HEK293 (cell line): Measurements from ENCODE around the gene INAVA.

Source experiments
- CTCF ChIA-PET: fragments of 350-600 bp; formaldehyde crosslinking; extraction: SDS; loops from one replicate; lab custom pipeline; 2021; ENCODE audit warnings: antibody characterized with exemption; lab: Yijun Ruan, JAX
- POLR2A ChIA-PET: fragments of 300-600 bp; formaldehyde crosslinking; extraction: SDS; loops from one replicate; lab custom pipeline; 2020; ENCODE audit warnings: antibody characterized with exemption, inconsistent platforms; lab: Yijun Ruan, JAX
- H3K27ac ChIP-seq: fragments of 200-500 bp; sonication (Bioruptor generic); 2 replicates; pipeline ENCODE4 v1.5.1; 2014; ENCODE audit warnings: low read depth, low read length, control low read depth, inconsistent platforms; ENCODE audit errors: extremely low read depth
- H3K36me3 ChIP-seq, 2 experiments: fragments of 200-500 bp in 1 of 2; sonication (Bioruptor generic) in 1 of 2; 1 replicate in 1 of 2; 2 replicates in 1 of 2; pipeline ENCODE4 v1.5.1; 2014 to 2017; ENCODE audit warnings: inconsistent platforms in 2 of 2, low read length in 2 of 2; ENCODE audit not compliant: control insufficient read depth in 2 of 2, insufficient read depth in 1 of 2
- H3K4me1 ChIP-seq: fragments of 200-500 bp; sonication (Bioruptor generic); 2 replicates; pipeline ENCODE4 v1.5.1; 2014; ENCODE audit warnings: mild to moderate bottlenecking, low read length, inconsistent platforms; ENCODE audit not compliant: control insufficient read depth, insufficient read depth
- H3K4me3 ChIP-seq: 2 replicates; pipeline ENCODE4 v1.5.1; 2011; ENCODE audit warnings: low read depth, mild to moderate bottlenecking, control low read depth, low read length, moderate library complexity
- H3K9me3 ChIP-seq: fragments of 200-500 bp; sonication (Bioruptor generic); 2 replicates; pipeline ENCODE4 v1.5.1; 2014; ENCODE audit warnings: low read depth, low read length, inconsistent platforms; ENCODE audit not compliant: control insufficient read depth, insufficient read depth
- HOXA7 ChIP-seq: sonication (generic); formaldehyde crosslinking; IDR thresholded peaks from 2 replicates; pipeline ENCODE4 v1.8.1; 2022; ENCODE audit warnings: missing genetic modification reagents, borderline replicate concordance
- MZF1 ChIP-seq: fragments of 450-650 bp; formaldehyde crosslinking; IDR thresholded peaks from 2 replicates; pipeline ENCODE4 v1.5.1; 2017; ENCODE audit warnings: missing biosample characterization, missing genetic modification characterization, borderline replicate concordance
- ZNF132 ChIP-seq: fragments of 450-650 bp; formaldehyde crosslinking; IDR thresholded peaks from 2 replicates; pipeline ENCODE4 v1.5.1; 2017; ENCODE audit warnings: missing biosample characterization, missing genetic modification characterization, borderline replicate concordance
- ZNF214 ChIP-seq: fragments of 450-650 bp; formaldehyde crosslinking; IDR thresholded peaks from 2 replicates; pipeline ENCODE4 v1.5.1; 2017; ENCODE audit warnings: missing biosample characterization, mild to moderate bottlenecking, missing genetic modification characterization, borderline replicate concordance
- ZNF274 ChIP-seq, 2 experiments: fragments of 200-500 bp in 1 of 2; fragments of 450-650 bp in 1 of 2; sonication (Bioruptor generic) in 1 of 2; formaldehyde crosslinking in 1 of 2; IDR thresholded peaks; 2 replicates each; pipeline versions ENCODE4 v1.5.1 to v1.6.1; 2014 to 2016; ENCODE audit warnings: borderline replicate concordance in 1 of 2, inconsistent platforms in 1 of 2, low read length in 1 of 2, missing biosample characterization in 1 of 2, missing genetic modification characterization in 1 of 2
- ZNF350 ChIP-seq: fragments of 450-650 bp; formaldehyde crosslinking; IDR thresholded peaks from 2 replicates; pipeline ENCODE4 v1.5.0; 2017; ENCODE audit warnings: missing biosample characterization, mild to moderate bottlenecking, missing genetic modification characterization
- ZNF473 ChIP-seq: fragments of 450-650 bp; formaldehyde crosslinking; IDR thresholded peaks from 2 replicates; pipeline ENCODE4 v1.5.1; 2017; ENCODE audit warnings: missing biosample characterization, missing genetic modification characterization
- ZNF629 ChIP-seq: fragments of 450-650 bp; formaldehyde crosslinking; IDR thresholded peaks from 2 replicates; pipeline ENCODE4 v1.5.1; 2017; ENCODE audit warnings: missing biosample characterization, missing genetic modification characterization
- ZNF658 ChIP-seq: fragments of 450-650 bp; formaldehyde crosslinking; IDR thresholded peaks from 2 replicates; pipeline ENCODE4; 2016; ENCODE audit warnings: missing biosample characterization, missing genetic modification characterization
- ZNF777 ChIP-seq: fragments of 450-650 bp; formaldehyde crosslinking; IDR thresholded peaks from 2 replicates; pipeline ENCODE4 v1.5.1; 2017; ENCODE audit warnings: missing biosample characterization, missing genetic modification characterization, borderline replicate concordance
- ZNF843 ChIP-seq: fragments of 450-650 bp; formaldehyde crosslinking; IDR thresholded peaks from 2 replicates; pipeline ENCODE4 v1.5.1; 2016; ENCODE audit warnings: missing biosample characterization, missing genetic modification characterization
- TF ChIP-seq, protein P1 (sequence below): fragments of 450-650 bp; formaldehyde crosslinking; IDR thresholded peaks from 2 replicates; pipeline ENCODE4 v1.5.1; 2016; ENCODE audit warnings: missing biosample characterization, missing genetic modification characterization, borderline replicate concordance
- TF ChIP-seq, protein P2 (sequence below): fragments of 450-650 bp; formaldehyde crosslinking; IDR thresholded peaks from 2 replicates; pipeline ENCODE4 v1.5.1; 2016; ENCODE audit warnings: missing biosample characterization, missing genetic modification characterization, low read depth
- TF ChIP-seq, protein P3 (sequence below): fragments of 450-650 bp; formaldehyde crosslinking; IDR thresholded peaks from 2 replicates; pipeline ENCODE4 v1.5.1; 2017; ENCODE audit warnings: missing biosample characterization, missing genetic modification characterization
- TF ChIP-seq, protein P4 (sequence below): fragments of 450-650 bp; formaldehyde crosslinking; conservative IDR thresholded peaks from 2 replicates; pipeline ENCODE4 v1.5.1; 2016; ENCODE audit warnings: low read depth, missing biosample characterization, missing genetic modification characterization

Gene INAVA

DNA sequence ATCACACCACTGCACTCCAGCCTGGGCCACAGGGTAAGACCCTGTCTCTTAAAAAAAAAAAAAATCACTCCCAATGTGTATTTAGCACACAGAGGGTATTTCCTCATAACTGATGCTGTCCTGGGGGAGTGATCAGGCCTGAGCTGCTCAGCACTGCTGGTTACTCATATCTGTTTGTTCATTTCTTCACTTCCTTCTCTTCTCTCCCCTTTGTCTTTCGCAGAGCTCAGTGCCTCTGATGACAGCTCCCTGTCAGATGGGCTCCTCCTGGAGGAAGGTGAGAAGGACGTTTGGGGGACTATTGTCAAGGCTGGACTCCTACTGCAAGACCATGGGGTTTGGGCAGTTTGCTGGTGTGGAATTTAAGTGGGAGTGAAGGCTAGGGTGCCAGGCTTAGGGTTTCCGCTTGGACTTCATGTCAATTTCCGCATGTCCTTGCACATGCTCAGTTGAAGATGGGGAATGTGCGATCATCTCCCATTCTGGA lies 13.0 kb downstream of the INAVA start (continued):
- TF ChIP-seq ZNF274 (IDR thresholded peaks at IDR 0.05; ENCODE audit: low read length) (no peak), ZNF274 (tag by site-specific recombination; IDR thresholded peaks at IDR 0.05; ENCODE audit: borderline replicate concordance) (no peak)

DNA sequence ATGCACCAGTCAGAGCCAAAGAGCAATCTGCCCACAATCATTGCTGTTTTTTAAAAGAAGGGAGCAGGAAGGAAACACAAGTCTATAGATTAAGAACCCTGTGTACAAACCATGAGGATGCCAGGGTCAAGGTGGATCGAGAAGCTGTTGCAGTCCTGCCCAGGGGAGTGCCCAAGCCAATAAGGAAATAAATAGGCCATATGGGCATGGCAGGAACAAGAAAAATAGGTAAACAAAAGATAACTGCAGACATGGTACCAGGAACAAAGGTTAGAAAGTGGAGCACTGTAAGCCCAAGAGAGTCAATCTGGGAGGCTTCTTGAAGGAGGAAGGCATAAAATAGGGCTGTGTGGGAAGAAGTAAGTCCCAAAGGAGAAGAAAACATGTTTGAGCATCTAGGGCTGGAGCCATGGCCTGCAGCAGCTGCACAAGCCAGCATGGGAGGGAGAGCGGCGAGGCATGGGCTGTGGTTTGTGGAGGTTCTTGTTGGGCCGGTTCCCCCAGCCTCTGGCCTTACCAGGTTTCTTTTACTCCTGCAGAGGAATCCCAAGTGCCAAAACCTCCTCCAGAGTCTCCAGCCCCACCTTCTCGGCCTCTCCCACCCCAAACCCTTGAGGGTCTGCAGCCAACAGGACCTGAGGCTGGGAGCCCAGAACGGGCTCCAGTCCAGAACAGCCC lies 13.6 kb downstream of the INAVA start:
- TF ChIP-seq, protein P1, sequence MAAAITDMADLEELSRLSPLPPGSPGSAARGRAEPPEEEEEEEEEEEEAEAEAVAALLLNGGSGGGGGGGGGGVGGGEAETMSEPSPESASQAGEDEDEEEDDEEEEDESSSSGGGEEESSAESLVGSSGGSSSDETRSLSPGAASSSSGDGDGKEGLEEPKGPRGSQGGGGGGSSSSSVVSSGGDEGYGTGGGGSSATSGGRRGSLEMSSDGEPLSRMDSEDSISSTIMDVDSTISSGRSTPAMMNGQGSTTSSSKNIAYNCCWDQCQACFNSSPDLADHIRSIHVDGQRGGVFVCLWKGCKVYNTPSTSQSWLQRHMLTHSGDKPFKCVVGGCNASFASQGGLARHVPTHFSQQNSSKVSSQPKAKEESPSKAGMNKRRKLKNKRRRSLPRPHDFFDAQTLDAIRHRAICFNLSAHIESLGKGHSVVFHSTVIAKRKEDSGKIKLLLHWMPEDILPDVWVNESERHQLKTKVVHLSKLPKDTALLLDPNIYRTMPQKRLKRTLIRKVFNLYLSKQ, result no peak
- TF ChIP-seq HOXA7 (CRISPR knock-in tag) (no peak), ZNF658 (tag by site-specific recombination) (no peak), ZNF132 (tag by site-specific recombination) (no peak), ZNF777 (tag by site-specific recombination) (no peak), ZNF473 (no peak), ZNF214 (no peak), MZF1 (tag by site-specific recombination) (no peak), ZNF350 (tag by site-specific recombination) (no peak)
- TF ChIP-seq, protein P2, sequence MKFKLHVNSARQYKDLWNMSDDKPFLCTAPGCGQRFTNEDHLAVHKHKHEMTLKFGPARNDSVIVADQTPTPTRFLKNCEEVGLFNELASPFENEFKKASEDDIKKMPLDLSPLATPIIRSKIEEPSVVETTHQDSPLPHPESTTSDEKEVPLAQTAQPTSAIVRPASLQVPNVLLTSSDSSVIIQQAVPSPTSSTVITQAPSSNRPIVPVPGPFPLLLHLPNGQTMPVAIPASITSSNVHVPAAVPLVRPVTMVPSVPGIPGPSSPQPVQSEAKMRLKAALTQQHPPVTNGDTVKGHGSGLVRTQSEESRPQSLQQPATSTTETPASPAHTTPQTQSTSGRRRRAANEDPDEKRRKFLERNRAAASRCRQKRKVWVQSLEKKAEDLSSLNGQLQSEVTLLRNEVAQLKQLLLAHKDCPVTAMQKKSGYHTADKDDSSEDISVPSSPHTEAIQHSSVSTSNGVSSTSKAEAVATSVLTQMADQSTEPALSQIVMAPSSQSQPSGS (tag by site-specific recombination), result no peak
- TF ChIP-seq, protein P3, sequence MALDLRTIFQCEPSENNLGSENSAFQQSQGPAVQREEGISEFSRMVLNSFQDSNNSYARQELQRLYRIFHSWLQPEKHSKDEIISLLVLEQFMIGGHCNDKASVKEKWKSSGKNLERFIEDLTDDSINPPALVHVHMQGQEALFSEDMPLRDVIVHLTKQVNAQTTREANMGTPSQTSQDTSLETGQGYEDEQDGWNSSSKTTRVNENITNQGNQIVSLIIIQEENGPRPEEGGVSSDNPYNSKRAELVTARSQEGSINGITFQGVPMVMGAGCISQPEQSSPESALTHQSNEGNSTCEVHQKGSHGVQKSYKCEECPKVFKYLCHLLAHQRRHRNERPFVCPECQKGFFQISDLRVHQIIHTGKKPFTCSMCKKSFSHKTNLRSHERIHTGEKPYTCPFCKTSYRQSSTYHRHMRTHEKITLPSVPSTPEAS, result no peak
- TF ChIP-seq, protein P4, sequence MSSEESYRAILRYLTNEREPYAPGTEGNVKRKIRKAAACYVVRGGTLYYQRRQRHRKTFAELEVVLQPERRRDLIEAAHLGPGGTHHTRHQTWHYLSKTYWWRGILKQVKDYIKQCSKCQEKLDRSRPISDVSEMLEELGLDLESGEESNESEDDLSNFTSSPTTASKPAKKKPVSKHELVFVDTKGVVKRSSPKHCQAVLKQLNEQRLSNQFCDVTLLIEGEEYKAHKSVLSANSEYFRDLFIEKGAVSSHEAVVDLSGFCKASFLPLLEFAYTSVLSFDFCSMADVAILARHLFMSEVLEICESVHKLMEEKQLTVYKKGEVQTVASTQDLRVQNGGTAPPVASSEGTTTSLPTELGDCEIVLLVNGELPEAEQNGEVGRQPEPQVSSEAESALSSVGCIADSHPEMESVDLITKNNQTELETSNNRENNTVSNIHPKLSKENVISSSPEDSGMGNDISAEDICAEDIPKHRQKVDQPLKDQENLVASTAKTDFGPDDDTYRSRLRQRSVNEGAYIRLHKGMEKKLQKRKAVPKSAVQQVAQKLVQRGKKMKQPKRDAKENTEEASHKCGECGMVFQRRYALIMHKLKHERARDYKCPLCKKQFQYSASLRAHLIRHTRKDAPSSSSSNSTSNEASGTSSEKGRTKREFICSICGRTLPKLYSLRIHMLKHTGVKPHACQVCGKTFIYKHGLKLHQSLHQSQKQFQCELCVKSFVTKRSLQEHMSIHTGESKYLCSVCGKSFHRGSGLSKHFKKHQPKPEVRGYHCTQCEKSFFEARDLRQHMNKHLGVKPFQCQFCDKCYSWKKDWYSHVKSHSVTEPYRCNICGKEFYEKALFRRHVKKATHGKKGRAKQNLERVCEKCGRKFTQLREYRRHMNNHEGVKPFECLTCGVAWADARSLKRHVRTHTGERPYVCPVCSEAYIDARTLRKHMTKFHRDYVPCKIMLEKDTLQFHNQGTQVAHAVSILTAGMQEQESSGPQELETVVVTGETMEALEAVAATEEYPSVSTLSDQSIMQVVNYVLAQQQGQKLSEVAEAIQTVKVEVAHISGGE (tag by site-specific recombination), result no peak
- ChIA-PET POLR2A (no interaction called here), CTCF (interaction anchor here (0.6 to 0.7 kb wide), 2 partner anchors 274 to 527 kb away, joined by 3 to 4 read pairs; no protein-coding TSS in a partner anchor)
- Histone ChIP-seq H3K36me3 (peaks cover 0 to 44% of the 10 kb centered on the region in 2 experiments; a peak in 1 of 3 replicates), H3K9me3 (no peaks in the 10 kb centered on the region), H3K4me1 (no peaks in the 10 kb centered on the region; the same call in 1 of the 2 replicates), H3K27ac (no peak overlapping the region), H3K4me3 (no peak overlapping the region)

DNA sequence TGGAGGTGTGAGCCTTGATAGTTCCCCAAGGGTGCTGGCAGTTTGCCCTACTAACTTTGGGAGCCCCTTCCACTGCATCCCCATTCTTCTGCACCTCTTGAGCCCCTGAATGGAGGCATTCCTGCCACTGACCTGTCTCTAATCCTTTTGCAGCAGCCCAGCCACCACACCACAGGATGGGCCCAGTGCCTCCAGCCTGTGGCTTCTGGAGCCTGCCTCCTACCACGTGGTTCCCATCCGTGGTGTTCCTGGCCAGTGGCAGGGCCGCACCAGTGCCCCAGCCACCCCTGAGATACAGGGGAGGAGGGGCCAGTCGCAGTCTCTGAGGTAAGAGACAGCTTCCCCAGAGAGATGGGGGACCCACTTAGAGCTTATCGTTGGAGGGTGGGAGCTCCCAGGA lies 14.4 kb downstream of the INAVA start:
- CTCF ChIA-PET, result interaction anchor here (0.7 kb wide), 2 partner anchors 9 to 159 kb away, joined by 3 read pairs; no protein-coding TSS in a partner anchor

More for the DNA sequence above, 14.4 kb downstream of the INAVA start:
- Histone ChIP-seq H3K4me1 (no peaks in the 10 kb centered on the region; the same call in 1 of the 2 replicates), H3K36me3 (peaks cover 0 to 44% of the 10 kb centered on the region in 2 experiments; a peak in 1 of 3 replicates), H3K4me3 (no peak overlapping the region), H3K27ac (no peak overlapping the region), H3K9me3 (no peaks in the 10 kb centered on the region)
- TF ChIP-seq ZNF843 (tag by site-specific recombination) (no peak), ZNF629 (tag by site-specific recombination) (no peak), ZNF350 (tag by site-specific recombination) (no peak)
- POLR2A ChIA-PET, result no interaction called here
